OCI-LY7 (cell line): Measurements from ENCODE around the gene FHIT. TPM values are rescaled to one million over a fixed set of nuclear protein-coding genes. Genes with fewer than 3 reads are reported as not detected.
"Not testable (repeated sequence)": the region's sequence is repeated elsewhere in the genome, so short reads cannot be mapped to it uniquely, and the experiment has no call there.

ENCODE experiments used
- BruUV-seq: library from RNA; stranded (reverse); fragments of 400-500 nt; replicated peaks from 2 replicates; lab custom pipeline; 2021; lab: Mats Ljungman, UMichigan
- CTCF ChIA-PET: fragments of 300-600 bp; sonication (Branson Sonifier 250); formaldehyde crosslinking; loops from one replicate; lab custom pipeline; 2022; ENCODE audit warnings: antibody characterized with exemption; ENCODE audit not compliant: unreplicated experiment; lab: Charles Lee
- POLR2A ChIA-PET: fragments of 300-600 bp; sonication (Branson Sonifier 250); formaldehyde crosslinking; loops from one replicate; lab custom pipeline; 2022; ENCODE audit warnings: antibody characterized with exemption; lab: Charles Lee
- DNase-seq: peaks from one replicate; pipeline ENCODE4 v3.0.0-alpha.2; 2015; ENCODE audit warnings: low spot score
- H2AFZ ChIP-seq: fragments of 200-600 bp; sonication (generic), shearing (Covaris generic); 2 replicates; pipeline ENCODE4 v1.6.1; 2014; ENCODE audit warnings: mild to moderate bottlenecking, antibody characterized with exemption, low read length, moderate library complexity
- H3K27ac ChIP-seq: fragments of 200-600 bp; sonication (generic); 2 replicates; pipeline ENCODE4 v1.5.1; 2014; ENCODE audit warnings: mixed run types, low read depth, mild to moderate bottlenecking, moderate library complexity, low read length, inconsistent platforms; ENCODE audit not compliant: poor library complexity, severe bottlenecking
- H3K36me3 ChIP-seq: fragments of 200-600 bp; sonication (generic); 2 replicates; pipeline ENCODE4 v1.6.1; 2014; ENCODE audit warnings: mild to moderate bottlenecking, antibody characterized with exemption, low read length, moderate library complexity, mixed read lengths; ENCODE audit not compliant: insufficient read depth
- H3K4me1 ChIP-seq: fragments of 200-600 bp; sonication (generic); 2 replicates; pipeline ENCODE4 v1.5.1; 2014; ENCODE audit warnings: mild to moderate bottlenecking, low read length; ENCODE audit not compliant: insufficient read depth, poor library complexity, severe bottlenecking
- H3K4me2 ChIP-seq: fragments of 200-600 bp; sonication (generic); 2 replicates; pipeline ENCODE4 v1.6.1; 2014; ENCODE audit warnings: mild to moderate bottlenecking, low read length
- H3K4me3 ChIP-seq: fragments of 200-600 bp; sonication (generic); 2 replicates; pipeline ENCODE4 v1.5.1; 2014; ENCODE audit warnings: mild to moderate bottlenecking, low read depth, low read length; ENCODE audit not compliant: poor library complexity, severe bottlenecking
- H3K79me2 ChIP-seq: fragments of 200-600 bp; sonication (generic); 2 replicates; pipeline ENCODE4 v1.6.1; 2016; ENCODE audit warnings: low read depth, mild to moderate bottlenecking, low read length, moderate library complexity, mixed read lengths; ENCODE audit not compliant: insufficient read depth
- H3K9me2 ChIP-seq: fragments of 200-600 bp; sonication (generic); 2 replicates; pipeline ENCODE4 v1.6.1; 2016; ENCODE audit warnings: mild to moderate bottlenecking, low read length, mixed read lengths; ENCODE audit not compliant: insufficient read depth
- H3K9me3 ChIP-seq: fragments of 200-600 bp; sonication (generic); 2 replicates; pipeline ENCODE4 v1.6.1; 2014; ENCODE audit warnings: mild to moderate bottlenecking, mixed run types, low read length, mixed read lengths
- H4K20me1 ChIP-seq: fragments of 200-600 bp; sonication (generic); 2 replicates; pipeline ENCODE4 v1.6.1; 2014; ENCODE audit warnings: mild to moderate bottlenecking, antibody characterized with exemption, low read length, moderate library complexity, mixed read lengths; ENCODE audit not compliant: insufficient read depth
- EZH2phosphoT487 ChIP-seq: fragments of 200-600 bp; sonication (generic); IDR thresholded peaks from 2 replicates; pipeline ENCODE4 v1.6.1; 2018; ENCODE audit warnings: low read depth, borderline replicate concordance, mild to moderate bottlenecking, mixed run types, antibody characterized with exemption, low read length, moderate library complexity, mixed read lengths
- intact Hi-C: fragments of 100-400 bp; cut with micrococcal nuclease; formaldehyde crosslinking; loops from one replicate; pipeline ENCODE4 v1.10.0; 2022; ENCODE audit not compliant: unreplicated experiment
- total RNA-seq, 2 experiments: library from RNA; depleted of rRNA in 1 of 2; stranded (reverse); fragments of >200 nt in 1 of 2; shearing (Covaris generic) in 1 of 2; gene quantifications; 2 replicates each; pipeline ENCODE4 v1.2.3, GENCODE V29; 2014 to 2022
- TF ChIP-seq, protein P1 (sequence below): fragments of 200-600 bp; sonication (generic); conservative IDR thresholded peaks from 2 replicates; pipeline ENCODE4 v1.5.1; 2014; ENCODE audit warnings: mild to moderate bottlenecking, antibody characterized with exemption, low read length, moderate library complexity, mixed read lengths

FHIT gene
- total RNA-seq, 2 experiments from 2014 or later: 5.0 to 10.9 TPM

DNA sequence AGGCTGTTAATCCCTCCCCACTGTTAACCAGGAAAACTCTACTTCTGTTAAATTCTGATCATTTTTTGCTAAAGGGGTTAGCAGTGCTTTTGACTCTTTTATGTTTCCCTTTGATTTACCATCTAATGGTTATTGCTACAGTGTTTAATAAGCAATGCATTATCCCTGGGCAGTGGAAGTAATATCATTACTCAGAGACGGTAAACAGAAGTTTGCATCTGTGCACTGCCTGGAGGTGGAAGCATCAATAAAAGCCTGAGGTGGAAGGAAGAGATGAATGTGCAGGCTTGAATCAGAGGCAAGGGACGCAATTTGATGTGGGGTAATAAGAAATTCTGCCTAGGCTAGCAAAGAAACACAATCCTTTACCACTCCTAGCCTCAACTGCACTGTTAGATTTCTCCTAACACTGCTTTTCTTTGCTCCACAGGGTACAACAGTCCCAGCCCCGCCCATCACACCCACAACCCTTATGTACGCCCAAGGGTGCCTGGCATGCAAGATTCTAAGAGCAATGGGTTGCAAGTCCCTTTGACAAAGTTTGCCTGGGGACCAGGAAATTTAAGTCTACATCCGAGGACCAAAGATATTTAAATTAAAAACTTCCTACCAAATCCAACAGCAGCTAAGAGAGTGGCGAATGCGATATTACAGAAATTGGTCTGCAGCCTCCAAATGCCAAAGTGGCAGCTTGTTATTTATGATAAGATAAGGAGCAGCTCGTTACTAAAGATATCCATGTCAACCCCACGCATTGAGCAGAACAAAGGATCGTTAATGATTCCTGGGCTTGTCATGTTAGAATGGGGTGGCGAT, 261.4 kb downstream of the FHIT start:
- no peaks in the 10 kb centered on the region for H4K20me1 ChIP-seq
- H3K79me2 ChIP-seq: no peaks in the 10 kb centered on the region
- no peak overlapping the region for H3K27ac ChIP-seq
- no peak overlapping the region for H3K4me2 ChIP-seq
- no peaks in the 10 kb centered on the region for H3K9me2 ChIP-seq
- ChIA-PET POLR2A (no interaction called here), CTCF (no interaction called here)
- no peaks in the 10 kb centered on the region for H3K4me1 ChIP-seq
- no peak overlapping the region for H2AFZ ChIP-seq
- no peak overlapping the region for H3K4me3 ChIP-seq
- H3K36me3 ChIP-seq: no peaks in the 10 kb centered on the region
- TF ChIP-seq, protein P1, sequence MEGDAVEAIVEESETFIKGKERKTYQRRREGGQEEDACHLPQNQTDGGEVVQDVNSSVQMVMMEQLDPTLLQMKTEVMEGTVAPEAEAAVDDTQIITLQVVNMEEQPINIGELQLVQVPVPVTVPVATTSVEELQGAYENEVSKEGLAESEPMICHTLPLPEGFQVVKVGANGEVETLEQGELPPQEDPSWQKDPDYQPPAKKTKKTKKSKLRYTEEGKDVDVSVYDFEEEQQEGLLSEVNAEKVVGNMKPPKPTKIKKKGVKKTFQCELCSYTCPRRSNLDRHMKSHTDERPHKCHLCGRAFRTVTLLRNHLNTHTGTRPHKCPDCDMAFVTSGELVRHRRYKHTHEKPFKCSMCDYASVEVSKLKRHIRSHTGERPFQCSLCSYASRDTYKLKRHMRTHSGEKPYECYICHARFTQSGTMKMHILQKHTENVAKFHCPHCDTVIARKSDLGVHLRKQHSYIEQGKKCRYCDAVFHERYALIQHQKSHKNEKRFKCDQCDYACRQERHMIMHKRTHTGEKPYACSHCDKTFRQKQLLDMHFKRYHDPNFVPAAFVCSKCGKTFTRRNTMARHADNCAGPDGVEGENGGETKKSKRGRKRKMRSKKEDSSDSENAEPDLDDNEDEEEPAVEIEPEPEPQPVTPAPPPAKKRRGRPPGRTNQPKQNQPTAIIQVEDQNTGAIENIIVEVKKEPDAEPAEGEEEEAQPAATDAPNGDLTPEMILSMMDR: no peak
- no peak for TF ChIP-seq EZH2phosphoT487
- DNase-seq: no peak
- no peaks in the 10 kb centered on the region for H3K9me3 ChIP-seq
- BruUV-seq: no TSS peak
- intact Hi-C loops: no loop called here

DNA sequence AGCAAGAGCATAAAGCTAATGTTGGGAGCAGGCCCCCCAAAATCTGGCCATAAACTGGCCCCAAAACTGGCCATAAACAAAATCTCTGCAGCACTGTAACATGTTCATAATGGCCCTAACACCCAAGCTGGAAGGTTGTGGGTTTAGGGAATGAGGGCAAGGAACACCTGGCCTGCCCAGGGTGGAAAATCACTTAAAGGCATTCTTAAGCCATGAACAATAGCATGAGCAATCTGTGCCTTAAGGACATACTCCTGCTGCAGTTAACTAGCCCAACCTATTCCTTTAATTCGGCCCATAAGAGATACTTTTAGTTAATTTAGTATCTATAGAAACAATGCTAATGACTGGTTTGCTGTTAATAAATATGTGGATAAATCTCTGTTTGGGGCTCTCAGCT, 264.1 kb downstream of the FHIT start:
- H4K20me1 ChIP-seq, H3K36me3 ChIP-seq, POLR2A ChIA-PET, H3K9me2 ChIP-seq, H2AFZ ChIP-seq, intact Hi-C loops, H3K4me1 ChIP-seq, H3K4me3 ChIP-seq, DNase-seq, H3K79me2 ChIP-seq, H3K27ac ChIP-seq, CTCF ChIA-PET, H3K4me2 ChIP-seq, BruUV-seq, H3K9me3 ChIP-seq: not testable (repeated sequence)

DNA sequence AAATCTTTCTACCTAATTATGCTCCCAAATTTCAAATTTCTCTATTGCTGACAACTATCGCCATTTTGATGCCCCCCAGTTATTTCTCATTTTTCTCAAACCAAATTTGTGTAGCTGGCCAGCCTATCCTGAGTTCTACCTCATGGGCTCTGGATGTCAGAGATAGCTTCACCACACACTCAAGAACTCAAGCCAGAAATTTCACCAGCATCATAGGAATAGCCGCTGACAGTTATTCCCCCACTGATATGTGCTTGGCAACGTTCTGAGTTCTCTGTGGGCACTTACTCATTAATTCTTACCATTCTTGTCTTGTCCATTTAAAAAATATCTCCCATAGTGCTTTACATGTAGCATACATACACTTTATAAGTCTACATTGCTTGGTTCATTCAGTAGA, 264.7 kb downstream of the FHIT start:
- Histone ChIP-seq H3K9me3 (no peaks in the 10 kb centered on the region), H3K4me3 (no peak overlapping the region), H4K20me1 (no peaks in the 10 kb centered on the region), H2AFZ (no peak overlapping the region), H3K79me2 (no peaks in the 10 kb centered on the region), H3K27ac (no peak overlapping the region), H3K36me3 (no peaks in the 10 kb centered on the region), H3K4me2 (no peak overlapping the region), H3K4me1 (no peaks in the 10 kb centered on the region), H3K9me2 (no peaks in the 10 kb centered on the region)
- ChIA-PET POLR2A (no interaction called here), CTCF (no interaction called here)
- no peak for DNase-seq
- intact Hi-C loops: no loop called here
- no TSS peak for BruUV-seq
- TF ChIP-seq EZH2phosphoT487: no peak
- TF ChIP-seq, protein P1: no peak
